Measurements from ENCODE around the gene CHRFAM7A. TPM values are rescaled to one million over a fixed set of nuclear protein-coding genes. Genes with fewer than 3 reads are reported as not detected.
"Not testable (repeated sequence)": the region's sequence is repeated elsewhere in the genome, so short reads cannot be mapped to it uniquely, and the experiment has no call there.

The CHRFAM7A gene
- 1 to 10 TPM; 1.1 to 2.5 (median 1.9) TPM for total RNA-seq
- under 1 TPM; 0.33 to 0.95 TPM for polyA plus RNA-seq

GRCh38 chr15:30392766-30393663, at the start of gene CHRFAM7A:
TSS of gene CHRFAM7A (minus strand) at chr15:30393540. CDS start at chr15:30383351, 10,189 bp downstream.
- H3K36me3 ChIP-seq; H3K4me1 ChIP-seq; intact Hi-C loops (cut with DNase I); H3K27me3 ChIP-seq; H3K9me3 ChIP-seq; H3K27ac ChIP-seq; FAIRE-seq: not testable (repeated sequence)
- 0% methylated on average over 15 of the region's 74 CpGs; no CpG with 5 or more reads in 1 of the 2 donors for WGBS, 2 donors
- H3K4me3 ChIP-seq: peak within 1 kb of the TSS in 1 of 4 donors; percentile 32
- ATAC-seq (peak; percentile 87 to 94 (median 91)), DNase-seq (peak in 2 of 6 donors; percentile 14 to 36)

- ATAC-seq: peak in 3 of 4 donors; percentile 44 to 53 (median 52)
- H3K9me3 ChIP-seq; H3K27me3 ChIP-seq; H3K4me3 ChIP-seq; H3K27ac ChIP-seq; H3K36me3 ChIP-seq; intact Hi-C loops (cut with DNase I); FAIRE-seq; DNase-seq; H3K4me1 ChIP-seq: not testable (repeated sequence)
- 11 to 19% methylated on average over 2 of the region's 3 CpGs for WGBS, 2 donors
Observed at GRCh38 chr15:30438348-30438747, 45.0 kb upstream of the CHRFAM7A start.

DNA sequence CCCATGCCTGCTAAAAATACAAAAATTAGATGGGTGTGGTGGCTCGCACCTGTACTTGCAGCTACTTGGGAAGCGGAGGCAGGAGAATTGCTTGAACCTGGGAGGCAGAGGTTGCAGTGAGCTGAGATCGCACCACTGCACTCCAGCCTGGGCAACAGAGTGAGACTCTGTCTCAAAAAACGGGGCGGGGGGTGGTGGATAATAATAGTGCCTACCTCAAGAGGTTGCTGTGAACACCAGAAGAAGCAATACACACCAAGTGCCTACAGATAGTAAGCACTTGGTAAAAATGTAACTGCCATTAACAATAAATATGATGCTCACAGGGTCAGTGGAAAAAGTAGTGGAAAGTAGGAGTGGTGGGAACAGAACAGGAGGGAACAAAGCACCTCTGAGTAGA, 42.5 kb upstream of the CHRFAM7A start:
- WGBS, 2 donors: 81 to 95% methylated on average over 3 of the region's 5 CpGs
- not testable (repeated sequence) for DNase-seq

DNA sequence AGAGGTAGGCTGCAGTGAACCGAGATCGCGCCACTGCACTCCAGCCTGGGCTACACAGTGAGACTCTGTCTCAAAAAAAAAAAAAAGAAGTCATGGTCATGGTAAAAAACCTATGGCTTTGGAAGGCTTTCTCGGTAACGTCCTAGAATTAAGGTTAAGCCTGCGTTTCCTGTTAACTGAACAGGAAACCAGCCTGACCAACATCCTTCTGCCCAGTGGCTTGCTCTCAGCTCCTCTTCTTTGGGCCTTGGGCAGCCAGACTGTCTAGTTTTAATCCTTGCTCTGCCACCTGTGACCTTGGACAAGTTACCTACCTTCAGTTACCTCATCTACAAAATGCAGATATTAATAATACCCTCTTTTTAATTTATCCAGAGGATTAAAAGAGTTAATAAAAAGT, 27.4 kb upstream of the CHRFAM7A start:
- FAIRE-seq; H3K27me3 ChIP-seq; DNase-seq; H3K4me1 ChIP-seq; H3K27ac ChIP-seq; H3K9me3 ChIP-seq; H3K36me3 ChIP-seq; intact Hi-C loops (cut with DNase I); H3K4me3 ChIP-seq; ATAC-seq: not testable (repeated sequence)
- WGBS, 2 donors: 82 to 90% methylated on average over 4 to 6 of the region's 6 CpGs

More for the DNA sequence above, 42.5 kb upstream of the CHRFAM7A start:
- intact Hi-C loops (cut with DNase I); H3K27me3 ChIP-seq; H3K9me3 ChIP-seq; H3K4me1 ChIP-seq; H3K4me3 ChIP-seq; ATAC-seq; H3K36me3 ChIP-seq; H3K27ac ChIP-seq; FAIRE-seq: not testable (repeated sequence)

DNA sequence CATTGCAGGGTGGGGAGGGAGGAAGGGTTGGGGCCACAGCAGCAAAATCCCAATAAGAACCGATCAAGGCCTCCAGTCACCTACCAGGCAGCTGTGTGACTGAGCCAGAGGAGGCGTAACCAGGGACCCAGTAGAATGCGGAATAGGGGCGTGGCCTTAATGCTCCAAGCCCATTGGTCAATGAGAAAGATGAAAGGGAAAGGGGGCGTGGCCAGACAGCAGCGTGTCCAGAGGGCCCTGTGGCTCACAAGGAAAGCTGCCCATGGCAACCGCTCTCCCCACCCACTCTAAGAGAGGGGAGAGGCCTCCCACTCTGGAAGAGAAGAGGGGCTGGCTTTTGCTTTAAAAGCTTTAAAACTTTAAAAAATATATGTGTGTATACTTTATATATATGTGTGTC, 20.8 kb upstream of the CHRFAM7A start, which contains the start of gene GOLGA8R:
Gene GOLGA8R, minus strand, starts transcription at position 101 of the 400 bp plus-strand sequence. Its CDS starts 98 bp downstream, at position 3.
- H3K4me1 ChIP-seq; H3K27ac ChIP-seq; ATAC-seq; H3K9me3 ChIP-seq; H3K36me3 ChIP-seq; FAIRE-seq; H3K27me3 ChIP-seq; intact Hi-C loops (cut with DNase I); DNase-seq; H3K4me3 ChIP-seq: not testable (repeated sequence)
- no CpG with 5 or more reads among the region's 7 CpGs for WGBS, 2 donors

DNA sequence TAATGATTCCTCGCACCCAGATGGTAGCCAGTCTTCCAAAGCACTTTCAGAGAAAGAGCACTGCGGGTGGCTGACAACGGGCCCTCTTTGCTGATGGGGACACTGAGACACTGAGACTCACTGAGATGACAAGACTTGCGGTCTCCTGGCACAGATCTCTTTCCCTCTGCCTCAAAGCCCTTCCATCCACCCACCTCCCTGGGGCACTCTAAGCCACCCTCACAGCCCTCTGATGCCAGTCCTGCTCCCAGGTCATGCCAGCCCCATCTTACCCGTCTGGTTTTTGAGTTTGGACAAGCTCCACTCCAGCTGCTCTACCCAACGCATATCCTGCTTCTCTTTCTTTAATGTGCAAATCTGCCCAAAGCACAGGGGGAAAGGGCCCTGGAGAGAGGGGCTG, 14.3 kb upstream of the CHRFAM7A start:
- H3K4me3 ChIP-seq; intact Hi-C loops (cut with DNase I); H3K4me1 ChIP-seq; FAIRE-seq; ATAC-seq; H3K27me3 ChIP-seq; H3K9me3 ChIP-seq; H3K27ac ChIP-seq; H3K36me3 ChIP-seq: not testable (repeated sequence)
- WGBS, 2 donors: 79 to 88% methylated on average over 5 of the region's 6 CpGs
- peak in 3 of 6 donors; percentile 5 to 13 (median 9) for DNase-seq

DNA sequence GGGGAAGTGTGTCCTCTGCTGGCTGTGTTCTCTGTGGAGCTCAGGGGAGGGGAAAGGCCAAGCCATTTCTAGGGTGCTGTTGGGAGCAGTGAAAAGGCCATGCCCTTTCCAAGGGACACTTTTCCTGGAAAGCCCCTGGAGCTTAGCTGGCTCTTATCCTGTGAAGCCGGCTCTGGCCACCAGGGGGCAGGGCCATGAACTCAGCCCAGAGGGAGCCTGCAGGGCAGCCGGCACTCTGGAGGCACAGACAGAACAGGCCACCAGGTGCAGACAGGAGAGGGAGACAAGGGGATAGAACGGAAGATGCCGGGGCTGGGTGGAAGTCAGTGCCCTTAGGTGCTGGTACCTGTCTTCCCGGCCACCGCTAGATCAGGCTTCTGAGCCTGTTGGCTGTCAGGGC, 5.6 kb upstream of the CHRFAM7A start:
- peak in 1 of 4 donors; percentile 25 for TF ChIP-seq CTCF (IDR thresholded peaks at IDR 0.05)

DNA sequence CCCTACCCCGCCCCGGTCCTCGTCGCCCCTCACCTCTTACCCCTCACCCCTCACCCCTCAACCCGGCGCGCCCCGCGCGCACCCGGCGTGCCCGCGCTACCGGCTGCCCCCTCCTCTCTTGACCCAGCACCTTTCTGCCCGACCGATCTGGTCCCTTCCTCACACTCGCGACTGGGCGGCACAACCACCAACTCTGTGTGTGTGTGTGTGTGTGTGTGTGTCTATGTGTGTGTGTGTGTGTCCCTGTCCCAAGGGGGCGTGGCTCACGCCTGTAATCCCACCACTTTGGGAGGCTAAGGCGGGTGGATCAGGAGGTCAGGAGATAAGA, 288 bp upstream of the CHRFAM7A start:
- WGBS, 2 donors: 4% methylated on average over 5 of the region's 23 CpGs; no CpG with 5 or more reads in 1 of the 2 donors
- intact Hi-C loops (cut with DNase I); DNase-seq; H3K27me3 ChIP-seq; FAIRE-seq; H3K9me3 ChIP-seq; H3K4me3 ChIP-seq; H3K36me3 ChIP-seq; H3K27ac ChIP-seq; H3K4me1 ChIP-seq: not testable (repeated sequence)
- ATAC-seq: peak; percentile 53 to 78 (median 70)

More for the DNA sequence above, 5.6 kb upstream of the CHRFAM7A start:
- H3K36me3 ChIP-seq; H3K9me3 ChIP-seq; intact Hi-C loops (cut with DNase I); H3K4me3 ChIP-seq; H3K27ac ChIP-seq; H3K4me1 ChIP-seq; H3K27me3 ChIP-seq; FAIRE-seq: not testable (repeated sequence)
- 0% methylated on average over 1 to 2 of the region's 6 CpGs for WGBS, 2 donors
- DNase-seq (peak; percentile 32 to 85 (median 60)), ATAC-seq (peak in 3 of 4 donors; percentile 65 to 85 (median 76))

- H3K36me3 ChIP-seq; H3K4me1 ChIP-seq; intact Hi-C loops (cut with DNase I); H3K9me3 ChIP-seq; ATAC-seq; DNase-seq; FAIRE-seq; H3K4me3 ChIP-seq; H3K27me3 ChIP-seq; H3K27ac ChIP-seq: not testable (repeated sequence)
- WGBS, 2 donors: no CpG with 5 or more reads among the region's 6 CpGs
Observed at GRCh38 chr15:30386318-30386887, 6.9 kb downstream of the CHRFAM7A start.

DNA sequence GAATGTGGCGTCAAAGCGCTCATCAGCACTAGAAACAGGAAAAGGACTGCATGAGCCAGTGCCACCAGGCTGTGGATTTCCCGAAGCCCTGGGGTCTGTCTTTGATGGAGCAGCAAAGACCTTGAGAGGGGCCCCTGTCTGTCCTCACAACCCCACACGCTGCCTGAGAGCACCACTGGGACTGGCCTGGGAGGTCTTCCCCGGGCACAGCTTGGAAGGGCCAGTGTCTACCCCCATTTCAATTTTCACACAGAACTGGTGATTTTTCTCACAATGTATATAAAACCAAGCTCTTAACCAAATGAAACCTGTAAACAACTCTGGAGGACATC, 16.3 kb downstream of the CHRFAM7A start:
- FAIRE-seq; H3K36me3 ChIP-seq; H3K9me3 ChIP-seq; DNase-seq; H3K4me1 ChIP-seq; H3K27me3 ChIP-seq; intact Hi-C loops (cut with DNase I); ATAC-seq; H3K27ac ChIP-seq; H3K4me3 ChIP-seq: not testable (repeated sequence)
- no CpG with 5 or more reads among the region's 5 CpGs for WGBS, 2 donors

Data from pancreas (tissue), 10 donors.